Erythroblast (primary cell): ENCODE measurements around the gene SCG2.

Experiments used
- DNase-seq, 2 experiments: peaks; one replicate each; lab custom pipeline; 2025; lab: John Stamatoyannopoulos, UW
- GATA1 ChIP-seq: IDR thresholded peaks from 2 replicates; pipeline ENCODE4 v1.6.1; 2011; ENCODE audit warnings: low read depth, mild to moderate bottlenecking, control low read depth, low read length, moderate library complexity
- POLR2A ChIP-seq: IDR thresholded peaks from 2 replicates; pipeline ENCODE4 v1.6.1; 2011; ENCODE audit warnings: mild to moderate bottlenecking, low read length

Gene SCG2

GRCh38 chr2:223625652-223626051, 23.5 kb upstream of the SCG2 start:
- TF ChIP-seq GATA1 (no peak), POLR2A (no peak)
- no peak for DNase-seq

- no peak for TF ChIP-seq GATA1
- TF ChIP-seq POLR2A, result no peak
- DNase-seq, result no peak
Measured at GRCh38 chr2:223621901-223622300, 19.7 kb upstream of the SCG2 start.

DNA sequence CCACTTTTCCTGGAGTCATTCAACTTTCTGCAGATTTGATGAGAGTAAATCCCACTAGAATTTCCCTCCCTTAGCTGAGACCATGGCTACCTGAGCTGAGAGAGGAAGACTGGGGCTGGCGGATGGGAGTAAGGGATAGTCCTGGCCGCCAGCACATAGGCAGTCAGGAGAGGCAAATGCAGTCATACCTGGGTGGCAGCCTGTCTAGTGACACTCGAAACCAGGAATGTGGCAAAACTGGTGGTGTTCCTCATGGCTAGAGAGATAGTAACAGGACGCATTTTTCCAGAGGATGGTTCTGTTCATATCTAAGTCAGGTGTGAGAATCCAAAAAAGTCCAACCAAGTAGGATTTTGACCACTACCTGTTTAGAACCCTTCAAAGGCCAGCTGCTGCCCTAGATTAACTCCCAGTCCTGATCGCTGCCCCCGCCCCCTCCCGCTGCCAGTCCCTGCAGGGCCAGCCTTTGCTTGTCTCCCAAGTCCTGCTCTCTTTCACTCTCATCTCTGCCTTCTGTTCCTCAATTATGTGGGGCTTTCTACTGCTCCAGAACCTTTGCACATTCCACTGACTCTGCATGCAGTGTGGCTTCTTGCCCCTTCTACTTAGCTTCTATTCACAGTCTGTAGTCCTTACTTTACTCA, 17.4 kb upstream of the SCG2 start:
- TF ChIP-seq GATA1 (no peak), POLR2A (no peak)
- no peak for DNase-seq

- TF ChIP-seq POLR2A (no peak), GATA1 (no peak)
- DNase-seq, result no peak
Measured at GRCh38 chr2:223618172-223619035, 16.2 kb upstream of the SCG2 start.

DNA sequence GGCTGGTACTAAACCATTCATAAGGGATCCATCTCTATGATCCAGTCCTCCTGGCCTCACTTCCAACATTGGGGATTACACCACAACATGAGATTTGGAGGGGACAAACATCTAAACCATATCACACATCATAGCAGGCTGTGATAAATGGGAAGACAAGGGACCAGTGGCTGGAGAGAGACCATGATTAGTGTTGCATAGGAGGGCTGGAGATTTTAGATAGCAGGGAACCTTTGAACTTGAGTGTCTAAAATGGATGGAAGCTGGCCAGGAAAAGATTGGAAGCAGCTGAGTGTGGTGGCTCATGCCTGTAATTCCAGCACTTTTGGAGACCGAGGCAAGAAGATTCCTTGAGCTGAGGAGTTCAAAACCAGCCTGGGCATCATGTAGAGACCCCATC, 12.4 kb upstream of the SCG2 start:
- no peak for DNase-seq
- TF ChIP-seq GATA1, result no peak
- TF ChIP-seq POLR2A, result no peak

GRCh38 chr2:223613017-223613950, 11.1 kb upstream of the SCG2 start:
- no peak for DNase-seq
- no peak for TF ChIP-seq GATA1
- TF ChIP-seq POLR2A, result no peak

- DNase-seq, result no peak
Measured at GRCh38 chr2:223612501-223612900, 10.3 kb upstream of the SCG2 start.

GRCh38 chr2:223611061-223611460, 8.9 kb upstream of the SCG2 start:
- TF ChIP-seq GATA1 (no peak), POLR2A (no peak)
- no peak for DNase-seq

More at GRCh38 chr2:223612501-223612900, 10.3 kb upstream of the SCG2 start:
- TF ChIP-seq GATA1, result no peak
- TF ChIP-seq POLR2A, result no peak

DNA sequence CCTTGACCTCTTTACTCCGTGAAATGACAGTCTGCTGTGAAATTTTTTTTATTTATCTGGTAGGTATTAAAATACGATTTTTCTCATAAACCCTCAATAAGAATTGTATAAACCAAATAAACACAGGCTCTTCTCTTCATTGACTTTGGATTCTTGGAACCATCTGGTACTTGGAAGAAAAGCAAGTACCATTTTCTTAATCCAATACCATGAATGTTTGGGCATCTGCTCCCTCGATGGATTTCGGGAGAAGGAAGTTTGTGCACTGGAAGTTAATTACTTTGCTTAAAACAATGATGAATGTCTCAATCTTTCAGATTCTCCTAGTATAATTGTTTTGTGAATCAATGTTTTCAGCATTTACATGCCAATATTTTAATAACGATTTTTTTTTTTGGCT, 5.3 kb upstream of the SCG2 start:
- DNase-seq, result no peak
- no peak for TF ChIP-seq GATA1
- TF ChIP-seq POLR2A, result no peak

- TF ChIP-seq GATA1 (no peak), POLR2A (no peak)
Measured at GRCh38 chr2:223606946-223607345, 4.8 kb upstream of the SCG2 start.

GRCh38 chr2:223604231-223604630, 2.1 kb upstream of the SCG2 start:
- DNase-seq, result no peak
- TF ChIP-seq POLR2A (no peak), GATA1 (no peak)

More at GRCh38 chr2:223606946-223607345, 4.8 kb upstream of the SCG2 start:
- no peak for DNase-seq

GRCh38 chr2:223602972-223603371, 811 bp upstream of the SCG2 start:
- no peak for TF ChIP-seq POLR2A
- no peak for TF ChIP-seq GATA1
- no peak for DNase-seq

- no peak for TF ChIP-seq GATA1
- no peak for TF ChIP-seq POLR2A
- no peak for DNase-seq
Measured at GRCh38 chr2:223601018-223601417, 1.1 kb downstream of the SCG2 start.

GRCh38 chr2:223599640-223600380, 2.4 kb downstream of the SCG2 start:
- TF ChIP-seq POLR2A, result no peak
- no peak for TF ChIP-seq GATA1
- no peak for DNase-seq
